ENCODE results near the gene RBM28. TPM values are rescaled to one million over a fixed set of nuclear protein-coding genes. Genes with fewer than 3 reads are reported as not detected.
"Not testable (repeated sequence)": the region's sequence is repeated elsewhere in the genome, so short reads cannot be mapped to it uniquely, and the experiment has no call there.

The RBM28 gene
- polyA plus RNA-seq, 1 donor = 41.9 TPM

DNA sequence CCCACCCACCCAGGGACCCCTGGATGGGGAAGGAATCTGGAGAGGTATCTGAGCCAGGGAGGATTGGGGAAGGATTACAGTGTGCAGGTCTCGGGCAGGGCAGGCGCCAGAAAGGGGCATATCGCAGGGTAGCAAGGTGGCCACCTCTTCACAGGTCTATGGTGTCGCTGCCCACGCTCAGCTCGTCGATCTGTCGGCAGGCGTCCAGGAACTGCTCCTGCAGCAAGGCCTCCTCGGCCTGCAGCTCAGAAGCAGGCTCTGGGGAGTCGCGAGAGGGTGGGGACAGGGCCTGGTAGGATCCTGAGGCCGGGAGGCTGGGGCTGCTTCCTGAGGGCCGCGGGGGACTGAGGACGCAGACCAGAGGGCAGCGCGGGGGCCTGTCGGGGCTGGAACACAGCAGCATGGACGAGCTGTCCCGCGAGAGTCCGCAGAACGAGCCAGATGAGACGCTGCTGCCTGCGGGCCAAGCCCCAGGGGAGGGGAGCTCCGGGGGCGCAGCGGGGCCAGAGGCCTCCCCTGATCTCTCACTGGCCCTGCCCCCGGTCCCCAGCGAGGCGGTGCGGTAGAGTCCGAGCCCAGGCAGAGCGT is 7.1 kb upstream of the RBM28 start:
- no peak for DNase-seq (ENCODE audit: low read depth)

DNA sequence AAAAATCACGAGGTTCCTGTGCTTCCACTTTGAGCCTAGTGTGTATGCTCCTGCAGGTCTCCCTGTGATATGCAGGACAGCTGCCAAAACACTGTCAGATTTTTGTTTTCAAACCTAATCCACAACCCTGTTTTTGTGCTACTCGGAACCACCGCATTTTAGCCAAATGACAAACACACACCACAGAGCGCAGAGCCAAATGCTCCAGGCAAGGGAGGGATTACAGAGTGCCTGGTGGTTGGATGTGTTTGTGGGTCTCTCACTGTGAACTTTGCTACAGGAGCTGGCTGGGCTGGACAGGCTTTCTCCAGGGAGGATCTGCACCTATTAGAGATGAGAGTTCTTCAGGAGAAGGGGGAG is 5.7 kb upstream of the RBM28 start:
- DNase-seq (ENCODE audit: low read depth) = no peak

DNA sequence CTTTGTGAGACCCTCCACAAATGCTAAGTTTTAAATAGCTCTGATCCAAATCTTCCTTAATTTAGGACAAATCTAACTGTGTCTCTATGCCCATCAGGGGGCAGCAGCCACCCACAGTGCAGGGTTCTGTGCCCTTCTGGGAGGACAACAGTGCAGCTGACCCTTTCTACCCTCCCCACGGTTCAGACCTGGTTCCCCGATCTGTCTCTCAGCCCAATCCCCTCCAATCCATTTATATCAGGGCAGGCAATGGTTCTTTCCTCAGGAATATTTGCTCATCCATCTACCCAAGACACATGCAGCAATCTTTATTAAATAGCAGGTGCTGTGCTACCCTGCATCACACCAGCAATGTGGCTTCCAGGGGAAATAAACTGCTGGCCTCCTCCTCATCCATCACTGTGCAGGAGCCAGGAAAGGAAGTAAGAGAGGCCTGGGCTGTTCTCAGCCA is 4.0 kb upstream of the RBM28 start:
- DNase-seq (ENCODE audit: low read depth) = no peak

DNA sequence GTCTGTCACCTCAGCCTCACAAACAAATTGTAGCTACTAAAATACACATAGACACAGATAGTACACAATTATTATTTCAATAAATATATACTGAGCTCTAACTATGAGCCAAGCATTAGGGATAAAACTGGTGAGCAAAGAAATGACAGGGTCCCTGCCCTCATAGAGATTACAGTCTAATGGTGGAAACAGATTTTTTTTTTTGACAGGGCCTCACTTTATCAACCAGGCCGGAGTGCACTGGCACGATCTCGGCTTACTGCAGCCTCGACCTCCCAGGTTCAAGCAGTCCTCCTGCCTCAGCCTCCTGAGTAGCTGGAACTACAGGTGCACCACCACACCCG is 695 bp upstream of the RBM28 start:
- no peak for DNase-seq (ENCODE audit: low read depth)

DNA sequence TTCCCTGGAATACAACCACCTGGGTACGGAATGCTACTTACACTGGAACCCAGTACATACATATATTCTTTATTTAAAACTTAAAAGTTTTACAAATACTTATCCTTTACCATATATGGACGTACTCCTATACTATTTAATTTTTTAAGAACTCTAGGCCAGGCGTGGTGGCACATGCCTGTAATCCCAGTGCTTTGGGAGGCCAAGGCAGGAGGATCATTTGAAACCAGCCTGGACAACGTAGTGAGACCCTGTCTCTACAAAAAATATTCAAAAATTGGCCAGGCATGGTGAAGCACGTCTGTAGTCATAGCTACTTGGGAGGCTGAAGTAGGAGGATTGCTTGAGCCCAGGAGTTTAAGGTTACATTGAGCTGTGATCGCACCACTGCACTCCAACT is 2.0 kb downstream of the RBM28 start:
- DNase-seq (ENCODE audit: low read depth) = no peak

DNA sequence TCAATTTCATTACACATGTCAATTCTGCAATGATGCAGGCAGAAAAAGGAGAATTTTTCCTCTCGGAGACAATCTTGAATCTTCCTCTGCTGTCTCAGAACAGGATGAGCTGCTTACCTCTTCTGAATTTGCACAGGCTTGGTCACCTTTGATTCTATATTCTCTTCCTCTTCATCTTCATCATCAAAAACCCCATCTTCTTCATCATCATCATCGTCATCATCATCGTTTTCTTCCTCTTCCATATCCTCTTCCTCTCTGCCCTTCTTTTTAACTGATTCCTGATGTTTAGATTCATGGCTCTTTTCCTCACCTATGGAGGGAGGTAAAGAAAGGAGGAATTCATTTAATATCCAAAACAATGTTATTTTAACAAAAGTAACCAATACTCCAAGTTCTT is 8.0 kb downstream of the RBM28 start:
- DNase-seq (ENCODE audit: low read depth) = no peak

DNA sequence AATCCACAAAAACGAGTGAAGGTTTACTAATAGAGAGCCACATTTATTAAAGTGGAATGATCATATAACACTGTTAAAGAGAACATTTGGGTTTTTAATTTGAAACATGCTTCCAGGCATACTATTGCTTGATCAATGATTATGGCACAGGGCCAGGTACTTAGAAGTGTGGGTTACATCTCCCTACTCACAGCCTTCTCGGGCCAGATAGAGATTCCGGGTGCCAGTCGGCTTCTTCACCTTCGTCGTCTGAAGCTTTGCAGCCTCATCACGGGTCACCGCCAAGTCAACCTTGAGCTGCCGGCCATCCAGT is 19.4 kb downstream of the RBM28 start:
- no peak for DNase-seq (ENCODE audit: low read depth)

DNA sequence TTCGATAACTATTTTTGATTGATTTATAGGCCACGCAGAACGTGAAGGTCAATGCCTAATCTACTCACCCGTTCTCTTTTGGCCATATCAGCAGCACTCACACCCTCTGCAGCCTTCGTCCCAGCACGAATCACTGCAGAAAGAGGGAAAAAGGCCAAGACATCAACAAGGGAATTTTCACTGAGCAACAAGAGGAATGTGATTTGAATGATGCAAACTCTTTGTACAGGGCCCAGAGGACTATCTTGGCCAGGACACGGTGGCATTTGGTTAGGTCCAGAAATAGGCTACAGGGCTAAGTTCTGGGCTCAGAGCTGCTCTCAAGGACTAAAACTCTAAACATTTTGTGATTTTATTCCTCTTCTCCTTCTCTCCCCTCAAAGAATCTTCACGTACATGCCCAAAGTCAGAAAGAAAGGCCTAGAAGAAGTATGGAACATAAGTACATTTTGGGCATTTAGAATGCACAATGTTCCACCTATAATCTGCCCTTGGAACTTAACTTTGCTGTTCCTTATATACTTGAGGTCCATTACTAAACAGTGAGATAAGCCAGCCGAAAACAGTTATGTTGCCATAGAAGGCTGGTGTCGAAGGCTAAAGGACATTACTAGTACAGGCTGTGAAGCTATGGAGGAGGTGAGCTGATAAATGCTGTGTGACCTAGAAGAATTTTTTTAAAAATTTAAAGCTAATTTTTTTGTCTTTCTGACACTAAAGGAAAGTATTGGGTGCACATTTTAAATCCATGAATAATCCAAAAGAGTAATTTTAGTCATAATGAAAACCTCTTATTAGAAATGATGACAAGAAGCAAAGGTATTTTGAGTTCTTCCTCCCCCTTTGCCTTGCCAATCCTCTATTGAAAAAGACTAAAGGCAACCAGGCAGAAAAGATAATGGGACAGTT is 20.0 kb downstream of the RBM28 start:
- no peak for DNase-seq (ENCODE audit: low read depth)

DNA sequence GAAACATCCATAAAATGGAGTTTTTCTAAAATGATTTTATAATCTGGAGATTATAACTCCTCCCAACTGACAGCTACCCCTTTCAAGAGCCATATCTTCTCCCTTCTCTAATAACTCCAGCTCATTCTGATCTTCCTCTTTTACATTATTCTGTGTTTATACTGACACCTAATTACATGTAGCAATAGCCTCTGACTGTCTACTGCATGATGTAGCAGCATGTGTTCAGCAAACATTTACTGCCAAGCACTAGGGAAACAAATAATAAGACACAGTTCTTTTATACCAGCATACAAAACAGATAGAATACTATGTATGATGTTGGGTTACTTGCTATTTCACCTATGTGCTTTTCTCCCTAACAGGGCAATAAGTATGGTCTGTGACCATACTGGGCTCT is 20.7 kb downstream of the RBM28 start:
- DNase-seq (ENCODE audit: low read depth) = no peak

DNA sequence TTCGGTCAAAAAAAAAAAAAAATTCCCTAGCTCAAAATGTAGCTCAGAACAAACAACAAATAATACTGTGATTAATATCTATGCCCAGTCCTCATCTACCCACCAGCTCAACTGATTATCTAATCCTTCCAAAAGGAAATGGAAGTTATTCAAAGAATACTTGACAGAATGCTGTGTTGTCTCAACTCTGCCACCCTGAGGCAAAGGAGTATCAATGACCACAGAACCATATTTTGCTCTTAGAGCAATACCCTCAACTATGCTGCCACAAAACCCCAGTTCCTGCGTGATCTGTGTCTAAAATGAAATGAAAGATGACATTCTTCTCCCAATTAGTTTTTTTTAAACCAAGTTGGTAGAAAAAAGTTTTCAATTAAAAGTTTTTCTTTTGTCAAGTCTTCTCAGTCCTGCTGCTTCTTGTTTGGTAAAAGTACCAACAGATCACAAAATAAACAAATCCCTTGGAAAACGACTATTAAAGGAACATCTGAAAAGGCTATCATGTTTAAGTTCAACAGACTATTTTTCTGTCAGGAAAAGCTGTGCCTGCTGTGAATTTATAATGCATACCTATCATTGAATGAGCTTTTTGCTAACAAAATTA is 21.6 kb downstream of the RBM28 start:
- DNase-seq (ENCODE audit: low read depth) = no peak

DNA sequence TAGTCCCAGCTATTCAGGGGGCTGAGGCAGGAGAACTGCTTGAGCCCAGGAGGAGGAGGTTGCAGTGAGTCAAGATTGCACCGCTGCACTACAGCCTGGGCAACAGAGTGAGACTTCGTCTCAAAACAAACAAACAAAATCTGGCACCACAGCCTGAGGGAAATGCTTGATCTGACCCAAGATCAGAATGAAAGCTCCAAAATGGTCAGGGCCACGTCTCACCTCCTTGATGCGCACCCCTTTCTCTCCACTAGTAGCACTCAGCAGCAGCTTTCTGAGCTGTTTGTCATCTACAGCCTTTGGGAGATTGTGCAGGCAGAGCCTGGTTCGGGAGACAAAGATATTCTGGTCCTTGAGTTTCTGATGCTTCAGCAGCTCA is 22.7 kb downstream of the RBM28 start:
- no peak for DNase-seq (ENCODE audit: low read depth)

DNA sequence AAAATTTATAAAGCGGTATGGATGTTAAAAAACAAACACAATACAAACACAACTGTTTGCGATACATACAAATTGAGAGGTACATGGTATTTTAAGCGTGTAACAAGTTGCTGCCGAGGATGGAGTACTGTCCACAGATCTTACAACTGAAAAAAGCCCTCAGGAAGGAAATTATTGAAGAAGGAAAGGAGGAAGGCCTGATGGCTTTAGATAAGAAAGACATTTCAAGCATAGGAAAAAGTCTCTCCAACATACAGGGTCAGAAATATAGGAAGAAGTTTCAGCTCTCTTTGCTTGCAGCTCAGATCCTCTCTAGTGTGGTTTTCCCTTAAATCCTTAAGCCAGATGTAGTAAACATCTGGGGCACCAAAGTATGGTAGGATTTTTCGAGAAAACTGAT is 25.0 kb downstream of the RBM28 start:
- DNase-seq (ENCODE audit: low read depth) = no peak

DNA sequence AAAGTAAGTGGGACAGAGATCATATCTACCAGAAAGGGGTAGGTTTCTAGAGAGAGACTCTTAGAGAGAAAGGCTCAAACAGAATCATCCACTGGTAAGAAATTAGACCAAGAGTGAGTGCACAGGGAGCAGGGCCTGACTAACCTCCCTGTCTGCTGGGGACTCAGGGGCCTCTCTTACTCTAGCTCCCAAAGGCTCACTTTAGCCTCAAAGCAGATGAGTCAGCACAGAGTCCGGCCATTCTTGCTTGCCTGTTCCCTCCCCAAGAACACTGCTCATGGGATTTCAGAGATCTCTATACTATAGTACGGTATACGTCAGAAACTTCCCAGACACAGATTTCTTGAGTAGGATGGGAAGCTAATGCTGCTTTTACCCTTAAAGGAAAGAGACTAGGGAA is 32.7 kb downstream of the RBM28 start:
- DNase-seq (ENCODE audit: low read depth) = no peak

DNA sequence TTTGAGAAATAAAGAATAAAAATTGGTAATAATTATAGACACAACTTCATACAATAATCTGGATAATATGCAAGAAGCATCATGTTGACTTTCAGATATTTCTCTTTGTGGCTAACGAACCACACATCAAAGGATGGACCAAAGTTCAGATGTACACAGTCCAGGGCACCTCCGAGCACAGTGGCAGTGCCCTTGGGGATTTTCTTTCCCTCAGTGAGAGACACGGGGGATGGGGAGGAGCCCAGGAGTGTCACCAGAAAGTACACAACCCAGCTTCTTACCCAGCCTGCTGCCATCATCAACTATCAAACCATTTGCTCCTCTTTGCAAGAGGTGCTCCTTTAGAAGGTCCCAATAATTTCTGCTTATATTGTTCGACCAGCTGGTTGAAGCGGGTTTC is 33.2 kb downstream of the RBM28 start:
- DNase-seq (ENCODE audit: low read depth) = no peak

DNA sequence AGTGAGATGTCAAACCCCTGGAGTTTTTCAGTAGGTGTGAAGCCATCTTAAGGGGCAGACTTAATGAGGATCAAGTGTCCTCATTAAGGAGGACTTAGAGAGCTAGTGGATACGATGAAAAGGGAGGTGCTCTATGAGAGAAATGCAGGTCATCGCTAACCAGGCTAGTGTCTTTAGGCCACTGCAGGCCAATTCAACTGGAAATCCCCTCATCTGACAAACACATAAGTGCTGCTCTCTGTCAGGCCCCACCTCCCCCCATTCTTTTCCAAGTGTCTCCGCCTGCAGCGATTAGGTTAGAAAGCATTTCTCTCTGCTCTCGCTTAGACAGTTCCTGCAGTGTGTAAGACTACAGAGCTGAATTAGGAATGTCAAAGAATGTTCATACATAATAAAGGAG is 33.7 kb downstream of the RBM28 start:
- DNase-seq (ENCODE audit: low read depth) = no peak

DNA sequence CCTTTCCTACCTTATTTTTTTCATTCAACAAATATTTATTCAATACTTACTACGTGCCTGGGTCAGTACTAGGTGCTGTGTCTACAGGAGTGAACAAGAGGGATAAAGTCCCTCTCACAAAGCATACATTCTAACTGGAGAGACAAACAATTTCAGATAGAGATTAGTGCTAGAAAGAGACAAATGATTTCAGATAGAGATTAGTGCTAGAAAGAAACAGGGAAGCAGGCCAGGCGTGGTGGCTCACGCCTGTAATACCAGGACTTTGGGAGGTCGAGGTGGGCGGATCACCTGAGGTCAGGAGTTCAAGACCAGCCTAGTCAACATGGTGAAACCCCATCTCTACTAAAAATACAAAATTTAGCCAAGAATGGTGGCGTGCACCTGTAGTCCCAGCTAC is 34.6 kb downstream of the RBM28 start:
- DNase-seq (ENCODE audit: low read depth) = no peak

DNA sequence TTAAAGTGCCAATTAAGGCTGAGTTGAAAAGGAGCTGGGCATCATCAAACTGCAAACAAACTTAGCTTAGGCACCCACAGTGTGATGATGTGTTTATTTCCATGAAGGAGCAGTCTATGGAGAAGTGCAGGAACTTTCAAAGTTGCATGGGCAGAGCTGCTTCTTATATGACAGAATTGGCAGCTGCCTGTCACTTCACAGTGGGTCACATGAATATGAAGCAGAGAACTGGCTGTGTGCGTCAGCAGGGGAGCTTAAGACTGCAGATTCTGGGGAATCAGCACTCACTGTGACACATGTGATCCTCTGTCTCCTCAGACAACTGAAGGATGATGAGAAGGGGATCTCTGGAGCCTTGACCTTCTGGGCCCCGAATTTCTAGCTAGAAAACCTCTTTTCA is 36.6 kb downstream of the RBM28 start:
- no peak for DNase-seq (ENCODE audit: low read depth)

DNA sequence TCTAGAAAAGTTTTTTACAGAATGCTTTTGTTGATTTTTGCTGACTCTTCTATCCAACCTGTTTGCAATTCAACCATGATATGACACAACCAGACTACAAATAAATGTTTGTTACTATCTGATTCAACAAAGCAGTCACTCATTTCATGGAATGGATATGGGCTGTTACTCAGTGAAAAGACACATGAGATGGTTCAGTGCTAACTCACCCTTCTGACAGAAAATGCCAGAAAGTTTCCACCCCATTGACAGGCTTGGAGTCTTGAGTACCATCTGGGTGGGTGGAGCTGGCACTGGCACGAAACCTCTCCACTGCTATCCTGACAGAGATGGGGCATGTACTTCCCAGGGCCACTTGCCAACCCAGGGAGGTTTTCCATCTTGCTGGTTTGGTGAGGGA is 39.5 kb downstream of the RBM28 start:
- DNase-seq (ENCODE audit: low read depth) = no peak

DNA sequence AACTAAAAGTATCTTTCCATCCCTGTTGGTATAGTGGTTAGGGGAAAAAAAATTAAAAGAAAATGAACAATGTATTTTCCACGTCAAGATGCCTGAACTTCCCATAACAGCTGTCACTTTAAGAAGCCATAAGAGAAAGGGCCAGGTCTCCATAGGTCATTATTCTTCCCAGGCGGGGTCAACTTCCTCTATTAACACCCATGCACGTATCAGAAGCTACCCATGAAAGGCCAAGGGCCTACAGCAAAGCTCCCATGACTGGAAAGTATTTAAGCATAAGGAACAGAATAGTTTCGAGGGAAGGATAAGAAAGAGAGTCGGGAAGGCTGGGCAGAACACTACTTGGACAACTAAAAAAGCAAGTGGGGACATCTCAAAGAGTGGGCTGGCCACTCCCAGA is 40.1 kb downstream of the RBM28 start:
- no peak for DNase-seq (ENCODE audit: low read depth)

DNA sequence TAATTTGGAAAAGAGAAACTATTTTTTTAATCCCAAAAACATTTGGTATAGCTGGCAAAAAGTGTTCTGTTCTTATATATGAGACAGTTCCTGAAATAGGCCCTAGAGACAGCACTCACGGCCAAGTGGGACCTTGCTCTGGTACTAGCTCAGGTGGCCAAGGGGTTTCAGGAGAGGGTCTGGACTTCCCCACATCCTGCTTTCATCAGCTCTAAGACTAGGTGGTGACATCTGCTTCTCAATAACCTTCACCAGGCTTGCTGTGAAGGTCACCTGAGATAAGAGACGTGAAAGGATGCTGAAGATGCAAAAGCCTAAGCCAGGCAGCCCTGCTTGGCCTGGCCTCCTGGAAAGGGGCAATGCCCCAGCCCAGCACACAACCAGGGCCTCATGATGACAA is 40.6 kb downstream of the RBM28 start:
- DNase-seq (ENCODE audit: low read depth) = no peak

DNA sequence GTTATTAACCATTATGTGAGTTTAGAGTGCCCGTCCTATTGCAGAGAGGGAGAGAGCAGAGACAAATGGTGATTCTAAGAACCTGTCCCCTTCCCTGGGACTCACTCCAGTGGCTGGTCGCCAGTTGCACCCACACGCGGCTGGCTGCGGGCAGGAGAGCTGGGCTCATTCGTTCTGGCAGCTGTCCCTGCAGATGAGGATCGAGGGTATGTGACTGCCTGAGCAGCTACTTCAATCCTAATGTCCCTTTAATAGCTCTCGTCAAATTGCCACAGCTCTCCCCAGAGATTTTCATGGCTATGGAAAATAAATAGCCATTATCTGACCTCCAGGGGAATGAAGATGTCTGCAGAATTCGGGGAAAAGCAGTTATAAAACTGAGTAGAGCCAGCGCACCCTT is 41.6 kb downstream of the RBM28 start:
- no peak for DNase-seq (ENCODE audit: low read depth)

DNA sequence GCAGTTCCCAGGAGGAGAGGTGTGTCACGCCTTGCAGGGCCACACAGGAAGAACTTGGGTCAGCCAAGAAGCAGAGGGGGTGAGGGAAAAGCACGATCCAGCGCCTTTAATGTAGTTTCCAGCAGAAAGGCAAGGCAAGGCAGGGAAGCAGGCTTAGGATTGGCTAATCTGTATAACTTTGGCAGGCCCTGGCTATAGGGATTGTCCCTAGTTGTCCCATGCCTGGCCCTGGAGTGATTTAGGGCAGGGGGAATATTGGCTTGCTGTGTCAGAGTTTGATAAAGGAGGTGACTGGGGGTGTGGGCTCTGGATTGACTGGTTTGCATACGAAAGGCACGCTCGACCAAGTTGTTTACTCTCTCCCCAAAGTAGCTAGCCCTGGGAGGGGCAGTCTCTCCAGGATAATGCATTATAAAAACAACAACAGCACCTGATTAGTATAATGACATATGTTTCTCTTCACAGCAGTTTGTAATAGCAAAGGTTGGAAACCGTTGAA is 44.5 kb downstream of the RBM28 start:
- DNase-seq (ENCODE audit: low read depth) = no peak

DNA sequence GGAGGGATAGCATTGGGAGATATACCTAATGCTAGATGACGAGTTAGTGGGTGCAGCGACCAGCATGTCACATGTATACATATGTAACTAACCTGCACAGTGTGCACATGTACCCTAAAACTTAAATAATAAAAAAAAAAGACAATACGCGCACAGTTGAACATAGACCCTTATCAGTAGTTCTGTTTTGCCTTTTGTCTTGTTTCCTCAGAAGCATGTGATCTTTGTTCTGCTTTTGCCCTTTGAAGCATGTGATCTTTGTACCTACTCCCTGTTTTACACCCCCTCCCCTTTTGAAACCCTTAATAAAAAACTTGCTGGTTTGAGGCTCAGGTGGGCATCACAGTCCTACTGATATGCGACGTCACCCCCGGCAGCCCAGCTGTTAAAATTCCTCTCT is 45.7 kb downstream of the RBM28 start:
- not testable (repeated sequence) for DNase-seq (ENCODE audit: low read depth)
